ENCODE measurements around the gene PARD3B.

DNA sequence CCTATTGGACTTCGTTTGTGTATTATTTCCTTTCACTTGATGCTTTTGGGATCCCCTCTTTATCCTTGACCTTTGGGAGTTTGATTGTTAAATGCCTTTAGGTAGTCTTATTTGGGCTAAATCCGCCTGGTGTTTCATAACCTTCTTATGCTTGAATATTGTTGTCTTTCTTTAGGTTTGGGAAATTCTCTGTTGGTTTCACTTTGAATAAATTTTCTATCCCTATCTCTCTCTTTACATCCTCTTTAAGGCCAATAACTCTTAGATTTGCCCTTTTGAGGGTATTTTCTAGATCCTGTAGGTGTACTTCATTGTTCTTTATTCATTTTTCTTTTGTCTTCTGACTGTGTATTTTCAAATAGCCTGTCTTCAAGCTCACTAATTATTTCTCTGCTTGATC, 354.7 kb downstream of the PARD3B start:
- TF ChIP-seq, protein P1, sequence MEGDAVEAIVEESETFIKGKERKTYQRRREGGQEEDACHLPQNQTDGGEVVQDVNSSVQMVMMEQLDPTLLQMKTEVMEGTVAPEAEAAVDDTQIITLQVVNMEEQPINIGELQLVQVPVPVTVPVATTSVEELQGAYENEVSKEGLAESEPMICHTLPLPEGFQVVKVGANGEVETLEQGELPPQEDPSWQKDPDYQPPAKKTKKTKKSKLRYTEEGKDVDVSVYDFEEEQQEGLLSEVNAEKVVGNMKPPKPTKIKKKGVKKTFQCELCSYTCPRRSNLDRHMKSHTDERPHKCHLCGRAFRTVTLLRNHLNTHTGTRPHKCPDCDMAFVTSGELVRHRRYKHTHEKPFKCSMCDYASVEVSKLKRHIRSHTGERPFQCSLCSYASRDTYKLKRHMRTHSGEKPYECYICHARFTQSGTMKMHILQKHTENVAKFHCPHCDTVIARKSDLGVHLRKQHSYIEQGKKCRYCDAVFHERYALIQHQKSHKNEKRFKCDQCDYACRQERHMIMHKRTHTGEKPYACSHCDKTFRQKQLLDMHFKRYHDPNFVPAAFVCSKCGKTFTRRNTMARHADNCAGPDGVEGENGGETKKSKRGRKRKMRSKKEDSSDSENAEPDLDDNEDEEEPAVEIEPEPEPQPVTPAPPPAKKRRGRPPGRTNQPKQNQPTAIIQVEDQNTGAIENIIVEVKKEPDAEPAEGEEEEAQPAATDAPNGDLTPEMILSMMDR (IDR thresholded peaks at IDR 0.05), result no peak
- no peak for TF ChIP-seq POLR2A (IDR thresholded peaks at IDR 0.05)
- no peak for TF ChIP-seq POLR2AphosphoS5 (IDR thresholded peaks at IDR 0.05)
- no peak for TF ChIP-seq EP300 (IDR thresholded peaks at IDR 0.05)

Data from sigmoid colon (tissue), 4 donors.